Measurements from ENCODE around the gene ANKS1B.
"Not testable (repeated sequence)": the region's sequence is repeated elsewhere in the genome, so short reads cannot be mapped to it uniquely, and the experiment has no call there.

Gene ANKS1B

GRCh38 chr12:99598785-99599184, 386.0 kb downstream of the ANKS1B start:
- DNase-seq (ENCODE audit: low read depth in 2 of 2), result no peak

- DNase-seq (ENCODE audit: low read depth in 2 of 2), result no peak
Observed at GRCh38 chr12:99596762-99597161, 388.0 kb downstream of the ANKS1B start.

GRCh38 chr12:99577125-99577524, 407.6 kb downstream of the ANKS1B start:
- DNase-seq (ENCODE audit: low read depth in 2 of 2), result not testable (repeated sequence)

- no peak for DNase-seq (ENCODE audit: low read depth in 2 of 2)
Observed at GRCh38 chr12:99573980-99574379, 410.8 kb downstream of the ANKS1B start.

GRCh38 chr12:99567072-99567471, 417.7 kb downstream of the ANKS1B start:
- DNase-seq (ENCODE audit: low read depth in 2 of 2), result no peak

- DNase-seq (ENCODE audit: low read depth in 2 of 2), result no peak
Observed at GRCh38 chr12:99558109-99558508, 426.6 kb downstream of the ANKS1B start.

GRCh38 chr12:99553461-99553860, 431.3 kb downstream of the ANKS1B start:
- no peak for DNase-seq (ENCODE audit: low read depth in 2 of 2)

GRCh38 chr12:99552022-99552421, 432.7 kb downstream of the ANKS1B start:
- no peak for DNase-seq (ENCODE audit: low read depth in 2 of 2)

GRCh38 chr12:99549651-99550050, 435.1 kb downstream of the ANKS1B start:
- DNase-seq (ENCODE audit: low read depth in 2 of 2), result no peak

- DNase-seq (ENCODE audit: low read depth in 2 of 2), result no peak
Observed at GRCh38 chr12:99549196-99549595, 435.5 kb downstream of the ANKS1B start.

GRCh38 chr12:99544457-99544856, 440.3 kb downstream of the ANKS1B start:
- no peak for DNase-seq (ENCODE audit: low read depth in 2 of 2)

GRCh38 chr12:99529966-99530365, 454.8 kb downstream of the ANKS1B start:
- no peak for DNase-seq (ENCODE audit: low read depth in 2 of 2)

GRCh38 chr12:99528478-99528877, 456.3 kb downstream of the ANKS1B start:
- DNase-seq (ENCODE audit: low read depth in 2 of 2), result no peak

GRCh38 chr12:99523853-99524252, 460.9 kb downstream of the ANKS1B start:
- no peak for DNase-seq (ENCODE audit: low read depth in 2 of 2)

- DNase-seq (ENCODE audit: low read depth in 2 of 2), result no peak
Observed at GRCh38 chr12:99522456-99522855, 462.3 kb downstream of the ANKS1B start.

GRCh38 chr12:99521664-99522063, 463.1 kb downstream of the ANKS1B start:
- no peak for DNase-seq (ENCODE audit: low read depth in 2 of 2)

GRCh38 chr12:99513066-99513465, 471.7 kb downstream of the ANKS1B start:
- no peak for DNase-seq (ENCODE audit: low read depth in 2 of 2)

- DNase-seq (ENCODE audit: low read depth in 2 of 2), result no peak
Observed at GRCh38 chr12:99505805-99506204, 478.9 kb downstream of the ANKS1B start.

- DNase-seq (ENCODE audit: low read depth in 2 of 2), result no peak
Observed at GRCh38 chr12:99498756-99499155, 486.0 kb downstream of the ANKS1B start.

GRCh38 chr12:99495799-99496198, 488.9 kb downstream of the ANKS1B start:
- DNase-seq (ENCODE audit: low read depth in 2 of 2), result no peak

- no peak for DNase-seq (ENCODE audit: low read depth in 2 of 2)
Observed at GRCh38 chr12:99493197-99493596, 491.5 kb downstream of the ANKS1B start.

GRCh38 chr12:99486277-99486676, 498.5 kb downstream of the ANKS1B start:
- DNase-seq (ENCODE audit: low read depth in 2 of 2), result no peak

- DNase-seq (ENCODE audit: low read depth in 2 of 2), result no peak
Observed at GRCh38 chr12:99479149-99479548, 505.6 kb downstream of the ANKS1B start.

GRCh38 chr12:99476956-99477355, 507.8 kb downstream of the ANKS1B start:
- DNase-seq (ENCODE audit: low read depth in 2 of 2), result no peak

Measured in stimulated activated CD8-positive, alpha-beta memory T cell treated with anti-CD3 and anti-CD28 coated beads, Interleukin-2, amount 100 ng/mL, for 48 hours (primary cell).